Measurements from ENCODE around the gene GLI1. TPM values are rescaled to one million over a fixed set of nuclear protein-coding genes. Genes with fewer than 3 reads are reported as not detected.

The GLI1 gene
- total and polyA plus RNA-seq, 2 donors: 11.5 TPM

GRCh38 chr12:57460468-57460784 lies 841 bp downstream of the GLI1 start:
- WGBS: 4% methylated on average over 6 of the region's 6 CpGs
- peak overlapping the region; percentile 28 for H3K27ac ChIP-seq (ENCODE audit: low read depth)
- no peaks in the 10 kb centered on the region for H3K4me1 ChIP-seq (ENCODE audit: insufficient read depth)
- H3K36me3 ChIP-seq (ENCODE audit: insufficient read depth): no peaks in the 10 kb centered on the region
- DNase-seq (ENCODE audit: extremely low spot score): no peak
- peak overlapping the region; percentile 61 for H3K4me3 ChIP-seq (ENCODE audit: low read depth, low read length)

GRCh38 chr12:57460841-57461275 lies 1.3 kb downstream of the GLI1 start:
- peak overlapping the region; percentile 28 for H3K27ac ChIP-seq (ENCODE audit: low read depth)

DNA sequence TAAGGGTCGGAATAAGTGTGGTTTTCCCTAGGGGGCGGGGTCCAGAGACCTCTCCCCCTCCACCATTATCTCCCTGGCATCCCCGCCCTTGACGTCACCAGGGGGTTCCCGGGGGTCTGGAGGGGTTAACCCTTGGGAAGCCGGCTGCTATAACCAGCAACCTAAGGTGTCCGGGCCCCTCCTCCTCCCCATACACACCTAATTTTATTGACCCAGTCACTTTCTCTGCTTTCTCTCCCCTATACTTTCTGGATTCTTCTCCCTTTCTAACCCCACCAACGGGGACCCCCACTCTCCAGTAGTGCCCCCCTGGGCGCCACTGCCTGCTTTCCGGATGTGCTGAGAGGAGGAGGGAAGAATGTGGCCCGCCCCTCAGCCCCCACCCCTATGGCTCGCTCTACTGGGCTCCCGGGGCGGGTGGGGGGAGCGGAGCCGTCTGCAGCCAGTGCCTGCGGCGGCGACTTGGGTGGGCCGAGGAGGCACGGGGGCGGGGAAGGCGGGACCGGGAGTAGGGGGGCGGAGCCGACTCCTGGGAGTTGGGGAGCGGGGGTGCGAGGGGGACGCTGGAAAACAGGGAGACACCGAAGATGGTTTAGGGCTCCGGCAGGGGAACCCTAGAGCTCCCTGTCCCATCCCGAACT lies 1.8 kb downstream of the GLI1 start:
- Histone ChIP-seq H3K4me1 (ENCODE audit: insufficient read depth) (no peaks in the 10 kb centered on the region), H3K4me3 (ENCODE audit: low read depth, low read length) (peak overlapping the region; percentile 61), H3K27ac (ENCODE audit: low read depth) (peak overlapping the region; percentile 75), H3K36me3 (ENCODE audit: insufficient read depth) (no peaks in the 10 kb centered on the region)
- under 1% methylated on average over 32 of the region's 32 CpGs for WGBS
- peak; percentile 43 for DNase-seq (ENCODE audit: extremely low spot score)

More at GRCh38 chr12:57460841-57461275, 1.3 kb downstream of the GLI1 start:
- Histone ChIP-seq H3K36me3 (ENCODE audit: insufficient read depth) (no peaks in the 10 kb centered on the region), H3K4me3 (ENCODE audit: low read depth, low read length) (peak overlapping the region; percentile 61), H3K4me1 (ENCODE audit: insufficient read depth) (no peaks in the 10 kb centered on the region)
- under 1% methylated on average over 19 of the region's 19 CpGs for WGBS
- no peak for DNase-seq (ENCODE audit: extremely low spot score)

GRCh38 chr12:57461917-57462250 lies 2.3 kb downstream of the GLI1 start:
- Histone ChIP-seq H3K4me1 (ENCODE audit: insufficient read depth) (no peaks in the 10 kb centered on the region), H3K36me3 (ENCODE audit: insufficient read depth) (no peaks in the 10 kb centered on the region), H3K4me3 (ENCODE audit: low read depth, low read length) (peak overlapping the region; percentile 61), H3K27ac (ENCODE audit: low read depth) (peak overlapping the region; percentile 75)
- WGBS: under 1% methylated on average over 9 of the region's 9 CpGs
- no peak for DNase-seq (ENCODE audit: extremely low spot score)

DNA sequence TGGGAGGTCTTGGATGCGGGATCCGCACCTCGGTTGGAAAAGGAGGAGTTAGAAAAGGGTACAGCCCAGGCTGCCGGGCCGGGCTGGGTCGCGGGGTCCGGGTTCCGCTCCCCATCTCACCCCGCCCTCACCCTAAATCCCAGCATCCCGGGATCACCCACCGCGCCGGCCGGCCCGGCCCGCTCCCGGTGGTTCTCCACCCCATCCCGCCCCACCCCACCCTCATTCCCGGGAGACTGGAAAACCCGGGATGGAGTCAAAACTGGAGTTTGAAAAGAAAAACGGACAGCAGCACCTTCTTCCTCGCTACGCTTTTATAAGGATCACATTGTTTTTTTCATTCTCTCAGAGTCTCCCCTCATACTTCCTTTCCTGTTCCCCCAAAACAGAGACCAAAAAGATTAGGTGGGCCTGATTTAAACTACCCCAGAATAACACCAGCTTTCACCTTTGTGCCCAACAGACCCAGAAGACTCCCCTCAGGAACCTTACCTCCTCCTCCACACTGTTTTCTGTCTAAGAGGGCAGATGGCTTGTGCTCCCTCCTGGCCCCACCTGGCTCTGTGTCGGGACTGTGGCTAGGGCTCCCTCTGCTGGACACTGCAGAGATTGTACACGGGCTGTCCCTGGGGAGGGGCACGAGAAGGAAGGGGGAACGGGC lies 2.8 kb downstream of the GLI1 start:
- WGBS: under 1% methylated on average over 28 of the region's 28 CpGs
- Histone ChIP-seq H3K4me3 (ENCODE audit: low read depth, low read length) (peak overlapping the region; percentile 61), H3K36me3 (ENCODE audit: insufficient read depth) (no peaks in the 10 kb centered on the region), H3K27ac (ENCODE audit: low read depth) (peak overlapping the region; percentile 75), H3K4me1 (ENCODE audit: insufficient read depth) (no peaks in the 10 kb centered on the region)
- DNase-seq (ENCODE audit: extremely low spot score): peak; percentile 80

GRCh38 chr12:57462912-57463253 lies 3.3 kb downstream of the GLI1 start:
- Histone ChIP-seq H3K4me1 (ENCODE audit: insufficient read depth) (no peaks in the 10 kb centered on the region), H3K36me3 (ENCODE audit: insufficient read depth) (no peaks in the 10 kb centered on the region), H3K27ac (ENCODE audit: low read depth) (no peak overlapping the region), H3K4me3 (ENCODE audit: low read depth, low read length) (no peak overlapping the region)
- WGBS: 28% methylated on average over 5 of the region's 5 CpGs
- no peak for DNase-seq (ENCODE audit: extremely low spot score)

DNA sequence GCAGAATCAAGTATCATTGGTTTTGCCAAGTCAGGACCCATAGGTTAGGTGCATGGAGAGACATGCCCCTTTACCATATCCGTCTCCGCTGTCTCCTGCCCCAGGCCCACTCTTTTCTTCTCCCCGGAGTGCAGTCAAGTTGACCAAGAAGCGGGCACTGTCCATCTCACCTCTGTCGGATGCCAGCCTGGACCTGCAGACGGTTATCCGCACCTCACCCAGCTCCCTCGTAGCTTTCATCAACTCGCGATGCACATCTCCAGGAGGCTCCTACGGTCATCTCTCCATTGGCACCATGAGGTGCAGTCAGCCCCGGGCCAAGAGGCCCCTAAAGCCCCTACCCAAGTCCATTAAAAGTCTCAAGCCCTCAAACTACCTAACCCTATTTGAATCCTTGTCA lies 5.0 kb downstream of the GLI1 start:
- H3K36me3 ChIP-seq (ENCODE audit: insufficient read depth): no peaks in the 10 kb centered on the region
- no peak for DNase-seq (ENCODE audit: extremely low spot score)

DNA sequence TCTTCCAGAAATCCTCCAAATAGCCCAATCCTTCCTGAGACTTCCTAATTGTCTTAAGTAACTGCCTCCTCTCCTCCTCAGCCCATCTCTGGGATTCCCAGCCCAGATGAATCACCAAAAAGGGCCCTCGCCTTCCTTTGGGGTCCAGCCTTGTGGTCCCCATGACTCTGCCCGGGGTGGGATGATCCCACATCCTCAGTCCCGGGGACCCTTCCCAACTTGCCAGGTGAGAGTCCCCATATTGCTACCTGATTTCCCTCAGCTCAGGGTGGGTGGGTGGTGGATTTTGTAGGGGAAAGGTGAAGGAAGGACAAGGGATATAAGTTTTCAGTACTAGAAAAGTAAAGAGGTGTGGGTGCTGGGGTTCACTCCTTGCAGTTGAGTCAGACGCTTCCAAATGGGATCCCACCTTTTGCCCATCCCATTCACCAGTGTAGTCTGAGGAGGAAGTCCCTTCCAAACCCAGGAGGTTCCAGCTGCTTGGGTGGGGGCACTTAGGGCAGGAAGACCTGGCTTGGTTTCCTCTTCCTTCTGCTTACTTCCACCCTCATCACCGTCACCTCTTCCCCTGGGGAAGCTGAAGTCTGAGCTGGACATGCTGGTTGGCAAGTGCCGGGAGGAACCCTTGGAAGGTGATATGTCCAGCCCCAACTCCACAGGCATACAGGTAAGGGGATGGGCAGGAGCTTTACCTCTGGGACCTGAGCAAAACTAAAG lies 5.6 kb downstream of the GLI1 start:
- Histone ChIP-seq H3K27ac (ENCODE audit: low read depth) (no peak overlapping the region), H3K4me3 (ENCODE audit: low read depth, low read length) (no peak overlapping the region), H3K36me3 (ENCODE audit: insufficient read depth) (no peaks in the 10 kb centered on the region), H3K4me1 (ENCODE audit: insufficient read depth) (no peaks in the 10 kb centered on the region)
- 87% methylated on average over 6 of the region's 6 CpGs for WGBS
- no peak for DNase-seq (ENCODE audit: extremely low spot score)

More for the DNA sequence above, 5.0 kb downstream of the GLI1 start:
- 94% methylated on average over 12 of the region's 12 CpGs for WGBS
- Histone ChIP-seq H3K4me1 (ENCODE audit: insufficient read depth) (no peaks in the 10 kb centered on the region), H3K27ac (ENCODE audit: low read depth) (no peak overlapping the region), H3K4me3 (ENCODE audit: low read depth, low read length) (no peak overlapping the region)

- H3K4me3 ChIP-seq (ENCODE audit: low read depth, low read length): no peak overlapping the region
- DNase-seq (ENCODE audit: extremely low spot score): no peak
- H3K4me1 ChIP-seq (ENCODE audit: insufficient read depth): no peaks in the 10 kb centered on the region
- 81% methylated on average over 14 of the region's 14 CpGs for WGBS
- no peak overlapping the region for H3K27ac ChIP-seq (ENCODE audit: low read depth)
- no peaks in the 10 kb centered on the region for H3K36me3 ChIP-seq (ENCODE audit: insufficient read depth)
These were observed 6.3 kb downstream of the GLI1 start for GRCh38 chr12:57465747-57466505.

DNA sequence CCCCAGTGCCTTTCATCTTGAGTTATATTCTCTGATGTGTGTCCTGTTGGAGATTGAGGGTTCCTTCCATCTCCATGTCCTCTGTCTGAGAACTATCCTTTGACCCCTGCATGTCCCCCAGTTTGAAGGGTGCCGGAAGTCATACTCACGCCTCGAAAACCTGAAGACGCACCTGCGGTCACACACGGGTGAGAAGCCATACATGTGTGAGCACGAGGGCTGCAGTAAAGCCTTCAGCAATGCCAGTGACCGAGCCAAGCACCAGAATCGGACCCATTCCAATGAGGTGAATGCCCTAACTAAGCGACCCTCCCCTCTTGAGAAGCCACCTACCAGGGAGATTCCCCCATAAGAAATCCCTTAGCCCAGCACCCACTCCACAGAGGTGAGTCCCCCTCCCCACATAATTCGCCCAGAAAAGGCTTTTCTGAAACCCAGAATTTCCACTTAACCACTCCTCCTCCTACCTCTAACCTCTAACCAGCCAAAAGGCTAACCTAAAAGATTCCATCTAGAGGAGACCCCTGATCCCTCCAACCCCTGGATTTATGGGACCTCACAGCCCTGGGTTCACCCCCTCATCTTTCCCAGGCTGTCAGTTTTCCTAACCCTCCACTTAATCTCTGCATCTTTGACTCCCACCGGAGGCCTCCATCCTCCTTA lies 7.8 kb downstream of the GLI1 start:
- Histone ChIP-seq H3K27ac (ENCODE audit: low read depth) (no peak overlapping the region), H3K4me3 (ENCODE audit: low read depth, low read length) (no peak overlapping the region), H3K36me3 (ENCODE audit: insufficient read depth) (no peaks in the 10 kb centered on the region), H3K4me1 (ENCODE audit: insufficient read depth) (no peaks in the 10 kb centered on the region)
- 90% methylated on average over 12 of the region's 12 CpGs for WGBS
- no peak for DNase-seq (ENCODE audit: extremely low spot score)

GRCh38 chr12:57467915-57468314 lies 8.3 kb downstream of the GLI1 start:
- 82% methylated on average over 11 of the region's 11 CpGs for WGBS
- Histone ChIP-seq H3K4me1 (ENCODE audit: insufficient read depth) (no peaks in the 10 kb centered on the region), H3K36me3 (ENCODE audit: insufficient read depth) (no peaks in the 10 kb centered on the region), H3K4me3 (ENCODE audit: low read depth, low read length) (no peak overlapping the region), H3K27ac (ENCODE audit: low read depth) (no peak overlapping the region)
- DNase-seq (ENCODE audit: extremely low spot score): no peak

DNA sequence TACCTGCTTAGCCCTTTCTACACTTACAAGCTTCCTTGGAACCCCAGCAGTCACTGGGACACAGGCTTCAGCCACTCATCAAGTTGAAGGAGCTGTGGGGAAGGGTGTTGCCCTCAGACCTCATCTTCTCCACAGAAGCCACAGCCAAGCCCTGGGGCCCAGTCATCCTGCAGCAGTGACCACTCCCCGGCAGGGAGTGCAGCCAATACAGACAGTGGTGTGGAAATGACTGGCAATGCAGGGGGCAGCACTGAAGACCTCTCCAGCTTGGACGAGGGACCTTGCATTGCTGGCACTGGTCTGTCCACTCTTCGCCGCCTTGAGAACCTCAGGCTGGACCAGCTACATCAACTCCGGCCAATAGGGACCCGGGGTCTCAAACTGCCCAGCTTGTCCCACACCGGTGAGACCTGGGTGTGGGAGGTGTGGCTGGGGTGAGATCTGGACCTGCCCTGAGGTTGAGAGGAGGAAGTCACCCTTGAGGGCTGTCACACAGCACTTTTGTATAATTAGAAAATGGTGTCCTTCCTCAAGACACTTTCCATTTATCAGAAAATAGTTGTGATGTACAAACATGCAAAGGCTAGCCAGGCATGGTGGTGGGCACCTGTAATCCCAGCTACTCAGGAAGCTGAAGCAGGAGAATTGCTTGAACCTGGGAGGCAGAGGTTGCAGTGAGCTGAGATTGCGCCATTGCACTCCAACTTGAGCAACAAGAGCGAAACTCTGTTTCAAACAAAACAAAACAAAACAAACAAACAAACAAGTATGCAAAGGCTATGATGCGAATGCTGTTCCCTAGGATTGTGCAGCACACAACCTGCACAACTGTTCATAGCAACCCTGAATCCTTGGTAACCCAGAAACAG lies 9.9 kb downstream of the GLI1 start:
- 85% methylated on average over 10 of the region's 10 CpGs for WGBS
- no peak overlapping the region for H3K4me3 ChIP-seq (ENCODE audit: low read depth, low read length)
- H3K4me1 ChIP-seq (ENCODE audit: insufficient read depth): no peaks in the 10 kb centered on the region
- H3K36me3 ChIP-seq (ENCODE audit: insufficient read depth): no peaks in the 10 kb centered on the region
- H3K27ac ChIP-seq (ENCODE audit: low read depth): no peak overlapping the region
- DNase-seq (ENCODE audit: extremely low spot score): no peak

All from urinary bladder (tissue), 4 donors.